Liver (tissue), 3 donors: ENCODE measurements around the gene CGB3.

Experiments
- CTCF ChIP-seq: fragments of 150-350 bp; IDR thresholded peaks from 2 replicates; pipeline ENCODE4 v1.5.1; 2017; ENCODE audit warnings: improper control_type of control experiment, low read depth, low read length; ENCODE audit not compliant: missing input control
- EGR1 ChIP-seq, 2 donors: IDR thresholded peaks; 2 replicates each; pipeline ENCODE4 v1.6.1; 2016 to 2018; ENCODE audit warnings: antibody characterized with exemption in 2 of 2, low read depth in 2 of 2
- MAX ChIP-seq: IDR thresholded peaks from 2 replicates; pipeline ENCODE4 v1.6.1; 2016; ENCODE audit warnings: antibody characterized with exemption
- donor health status: healthy.
- donor health status: healthy.

GRCh38 chr19:48989701-48990291, 34.3 kb downstream of the CGB3 start:
- no peak for TF ChIP-seq CTCF
- TF ChIP-seq EGR1 (IDR thresholded peaks at IDR 0.05; ENCODE audit: low read depth in 2 of 2) = no peak
- TF ChIP-seq MAX = no peak
